Kidney (tissue), 14 donors: Measurements from ENCODE around the gene SEC14L6. TPM values are rescaled to one million over a fixed set of nuclear protein-coding genes. Genes with fewer than 3 reads are reported as not detected.
A peak's percentile ranks its signal among the peaks of the same experiment; 100 is the strongest.

Experiments used
- DNase-seq, 5 donors: peaks; one replicate each; pipeline ENCODE4 v3.0.0-alpha.2; 2013 to 2020
- FAIRE-seq: peaks from 2 replicates; lab custom pipeline; 2012; peaks lifted over from hg19 to GRCh38; lab: Jason Lieb, UNC
- H3K27ac ChIP-seq, 2 donors: one replicate each; pipeline ENCODE4 v1.7.0; 2013; ENCODE audit warnings: low read depth in 2 of 2, low read length in 2 of 2, inconsistent platforms in 1 of 2
- H3K27me3 ChIP-seq: one replicate; pipeline ENCODE4 v1.7.1; 2013; ENCODE audit warnings: low read length, inconsistent platforms; ENCODE audit not compliant: control insufficient read depth, insufficient read depth
- H3K36me3 ChIP-seq, 3 donors: one replicate each; pipeline versions ENCODE4 v1.7.0 to v1.7.1; 2013; ENCODE audit warnings: low read length in 3 of 3, control low read depth in 1 of 3, inconsistent platforms in 1 of 3; ENCODE audit not compliant: insufficient read depth in 3 of 3, control insufficient read depth in 2 of 3
- H3K4me1 ChIP-seq, 3 donors: one replicate each; pipeline versions ENCODE4 v1.7.0 to v1.7.1; 2013; ENCODE audit warnings: low read length in 3 of 3, inconsistent platforms in 1 of 3, low read depth in 1 of 3; ENCODE audit not compliant: control insufficient read depth in 2 of 3, insufficient read depth in 2 of 3
- H3K4me3 ChIP-seq, 3 donors: one replicate each; pipeline versions ENCODE4 v1.7.0 to v1.8.1; 2013; ENCODE audit warnings: low read length in 3 of 3, control low read depth in 1 of 3, inconsistent platforms in 1 of 3
- H3K9ac ChIP-seq, 3 donors: one replicate each; pipeline versions ENCODE4 v1.7.0 to v1.7.1; 2013; ENCODE audit warnings: low read length in 3 of 3, control low read depth in 1 of 3, inconsistent platforms in 1 of 3
- H3K9me3 ChIP-seq, 3 donors: one replicate each; pipeline versions ENCODE4 v1.7.0 to v1.7.1; 2013; ENCODE audit warnings: low read length in 3 of 3, control low read depth in 1 of 3, inconsistent platforms in 1 of 3; ENCODE audit not compliant: control insufficient read depth in 2 of 3, insufficient read depth in 1 of 3
- CTCF ChIP-seq: IDR thresholded peaks from 3 replicates; pipeline ENCODE4 v1.5.1; 2012; ENCODE audit warnings: mild to moderate bottlenecking, moderate library complexity, borderline replicate concordance; ENCODE audit not compliant: insufficient read depth; ENCODE audit errors: extremely low read depth
- intact Hi-C: fragments of 100-400 bp; cut with DNase I; formaldehyde crosslinking; loops from one replicate; pipeline ENCODE4 v1.11.1; 2022
- polyA plus RNA-seq: library from polyadenylated mRNA; stranded (reverse); fragments of 350-450 nt; fragmentation: Illumina TruSeq; extraction: RNeasy Lipid Tissue Mini Kit (QIAGEN cat#74804); gene quantifications from one replicate; pipeline ENCODE4 v1.2.3, GENCODE V29; 2014; ENCODE audit warnings: low read depth, low replicate concordance; ENCODE audit not compliant: insufficient read depth
- total RNA-seq: library from RNA; stranded (reverse); fragmentation: NEBNext Ultra II Directional; extraction: Animal tissue kit (Norgen Biotek cat#: 25700); gene quantifications from one replicate; pipeline ENCODE4 v1.2.1, GENCODE V29; 2021
- donor health status: control.
- donor health status: control.
- donor health status: control.
- donor health status: control.
- donor health status: control.
- donor health status: DM: yes; HTN: yes; CAD: no.
- donor health status: Normal renal cell carcinoma (clear cell type).

Gene SEC14L6
- total and polyA plus RNA-seq, 2 donors from 2014 or later = 13.9 to 16.5 TPM

- peak overlapping the region in 1 of 3 donors; percentile 29 for H3K4me3 ChIP-seq
- no peak for TF ChIP-seq CTCF
- H3K4me1 ChIP-seq = peaks cover 0 to 11% (median 9%) of the 10 kb centered on the region in 3 donors
- intact Hi-C loops = no loop called here
- peak overlapping the region; percentile 47 to 65 for H3K27ac ChIP-seq
- DNase-seq (peak in 4 of 5 donors; percentile 43 to 62 (median 56)), FAIRE-seq (no peak)
- H3K9ac ChIP-seq = peak overlapping the region in 1 of 3 donors; percentile 15
- H3K9me3 ChIP-seq = no peaks in the 10 kb centered on the region
- no peaks in the 10 kb centered on the region for H3K36me3 ChIP-seq
- no peaks in the 10 kb centered on the region for H3K27me3 ChIP-seq
Observed at GRCh38 chr22:30559889-30560288, 13.3 kb upstream of the SEC14L6 start.

- Histone ChIP-seq H3K9ac (no peak overlapping the region), H3K4me3 (no peak overlapping the region), H3K27ac (no peak overlapping the region), H3K4me1 (peaks cover 0 to 7% (median 5%) of the 10 kb centered on the region in 3 donors), H3K9me3 (no peaks in the 10 kb centered on the region), H3K27me3 (no peaks in the 10 kb centered on the region), H3K36me3 (peaks cover 0 to 3% (median 0%) of the 10 kb centered on the region in 3 donors)
- TF ChIP-seq CTCF = no peak
- no peak for DNase-seq
- FAIRE-seq = no peak
- intact Hi-C loops = no loop called here
Observed at GRCh38 chr22:30557243-30557642, 10.7 kb upstream of the SEC14L6 start.

GRCh38 chr22:30556388-30556787 is 9.8 kb upstream of the SEC14L6 start:
- H3K36me3 ChIP-seq = peaks cover 0 to 3% (median 0%) of the 10 kb centered on the region in 3 donors
- H3K4me3 ChIP-seq = no peak overlapping the region
- H3K4me1 ChIP-seq = peaks cover 0 to 5% (median 2%) of the 10 kb centered on the region in 3 donors
- intact Hi-C loops = no loop called here
- no peak for TF ChIP-seq CTCF
- DNase-seq (peak in 2 of 5 donors; percentile 31 to 40), FAIRE-seq (no peak)
- H3K9me3 ChIP-seq = no peaks in the 10 kb centered on the region
- no peak overlapping the region for H3K27ac ChIP-seq
- H3K27me3 ChIP-seq = no peaks in the 10 kb centered on the region
- H3K9ac ChIP-seq = no peak overlapping the region
